Measurements from ENCODE around the gene IFNLR1.

Gene IFNLR1

DNA sequence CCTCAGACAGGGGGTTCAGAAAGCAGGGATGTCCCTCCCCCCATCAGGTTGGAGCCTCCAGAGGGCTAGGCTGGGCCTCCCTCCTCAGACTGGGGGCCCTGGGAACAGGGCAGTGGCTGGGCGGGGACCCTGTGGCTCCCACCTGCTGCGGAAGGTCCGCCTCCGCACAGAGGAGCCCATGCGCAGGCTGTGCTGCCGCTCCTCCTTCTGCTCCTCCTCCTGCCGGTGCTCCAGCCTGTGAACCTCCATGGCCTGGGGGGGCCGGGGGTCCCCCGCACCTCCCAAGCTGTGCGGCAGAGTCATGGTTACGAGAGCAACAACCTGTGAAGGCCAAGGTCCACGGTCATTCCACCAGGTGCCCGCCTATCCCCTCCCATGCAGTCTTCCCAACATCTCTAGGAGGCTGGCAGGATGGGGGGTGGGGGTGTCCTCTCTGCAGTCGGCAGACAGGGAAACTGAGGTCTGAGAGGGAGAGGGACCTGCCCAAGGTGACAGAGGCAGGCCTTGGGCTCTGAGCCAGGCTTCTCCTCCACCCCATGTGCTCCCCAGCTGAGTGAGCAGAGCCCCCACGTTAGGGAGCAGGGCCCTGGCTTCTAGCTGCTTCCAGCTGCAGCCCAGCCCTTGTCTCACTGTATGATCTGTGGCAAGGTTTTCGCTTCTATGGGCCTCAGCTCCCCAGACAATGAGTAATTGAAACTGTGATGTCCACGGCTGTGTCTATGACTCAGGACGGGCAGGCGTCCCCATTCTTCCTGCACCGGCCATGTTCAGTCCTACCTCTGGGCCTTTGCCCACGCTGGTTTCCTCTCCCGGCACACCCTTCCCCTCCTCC, 78.5 kb downstream of the IFNLR1 start:
- Histone ChIP-seq H3K27me3 (replicated peaks; ENCODE audit: control insufficient read depth, insufficient read depth, low read length, poor library complexity, severe bottlenecking) (no peaks in the 10 kb centered on the region), H3K9me3 (ENCODE audit: control insufficient read depth, low read length) (no peaks in the 10 kb centered on the region), H3K4me1 (ENCODE audit: control insufficient read depth, insufficient read depth, low read length, poor library complexity, severe bottlenecking) (peaks cover 6% of the 10 kb centered on the region), H3K4me3 (ENCODE audit: insufficient read depth, low read depth, low read length, poor library complexity, severe bottlenecking) (no peak overlapping the region), H3K27ac (ENCODE audit: insufficient read depth, low read length, poor library complexity, severe bottlenecking) (no peak overlapping the region), H3K36me3 (ENCODE audit: control insufficient read depth, insufficient read depth, low read length) (no peaks in the 10 kb centered on the region)
- DNase-seq, result no peak

DNA sequence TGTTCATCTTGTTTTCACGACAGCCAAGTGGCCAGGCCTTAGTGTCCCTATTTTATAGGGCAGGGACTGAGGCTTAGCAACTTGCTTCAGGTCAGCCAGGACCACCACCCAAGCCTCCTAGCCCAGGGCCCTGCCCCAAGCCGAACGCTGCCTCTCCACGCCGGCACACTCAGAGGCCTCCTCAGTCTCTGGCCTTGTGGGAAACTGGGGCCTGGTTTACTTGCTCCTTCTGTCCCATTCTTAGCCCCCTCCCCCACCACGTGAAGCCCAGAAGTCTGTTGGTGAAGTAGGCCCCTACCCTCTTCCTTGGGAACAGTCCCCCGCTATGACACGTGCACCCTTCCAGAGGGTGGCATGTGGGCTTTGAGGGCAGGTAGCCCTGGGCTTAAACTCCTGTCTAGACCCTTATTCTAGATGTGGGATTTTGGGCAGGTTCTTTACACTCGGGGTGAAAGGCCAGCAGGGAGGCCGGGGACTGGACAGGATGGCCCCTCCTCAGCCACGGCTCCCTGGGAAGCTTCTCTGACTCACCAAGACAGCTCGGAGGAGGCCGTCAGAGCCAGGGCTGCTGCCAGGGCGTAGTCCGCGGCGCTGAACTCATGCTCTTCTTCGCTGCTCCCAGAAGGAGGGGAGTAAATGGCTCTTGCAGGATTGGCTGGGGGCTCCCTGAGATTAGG, 79.5 kb downstream of the IFNLR1 start:
- Histone ChIP-seq H3K4me1 (ENCODE audit: control insufficient read depth, insufficient read depth, low read length, poor library complexity, severe bottlenecking) (peaks cover 4% of the 10 kb centered on the region), H3K9me3 (ENCODE audit: control insufficient read depth, low read length) (no peaks in the 10 kb centered on the region), H3K27ac (ENCODE audit: insufficient read depth, low read length, poor library complexity, severe bottlenecking) (no peak overlapping the region), H3K36me3 (ENCODE audit: control insufficient read depth, insufficient read depth, low read length) (no peaks in the 10 kb centered on the region), H3K4me3 (ENCODE audit: insufficient read depth, low read depth, low read length, poor library complexity, severe bottlenecking) (no peak overlapping the region), H3K27me3 (replicated peaks; ENCODE audit: control insufficient read depth, insufficient read depth, low read length, poor library complexity, severe bottlenecking) (no peaks in the 10 kb centered on the region)
- DNase-seq, result no peak

DNA sequence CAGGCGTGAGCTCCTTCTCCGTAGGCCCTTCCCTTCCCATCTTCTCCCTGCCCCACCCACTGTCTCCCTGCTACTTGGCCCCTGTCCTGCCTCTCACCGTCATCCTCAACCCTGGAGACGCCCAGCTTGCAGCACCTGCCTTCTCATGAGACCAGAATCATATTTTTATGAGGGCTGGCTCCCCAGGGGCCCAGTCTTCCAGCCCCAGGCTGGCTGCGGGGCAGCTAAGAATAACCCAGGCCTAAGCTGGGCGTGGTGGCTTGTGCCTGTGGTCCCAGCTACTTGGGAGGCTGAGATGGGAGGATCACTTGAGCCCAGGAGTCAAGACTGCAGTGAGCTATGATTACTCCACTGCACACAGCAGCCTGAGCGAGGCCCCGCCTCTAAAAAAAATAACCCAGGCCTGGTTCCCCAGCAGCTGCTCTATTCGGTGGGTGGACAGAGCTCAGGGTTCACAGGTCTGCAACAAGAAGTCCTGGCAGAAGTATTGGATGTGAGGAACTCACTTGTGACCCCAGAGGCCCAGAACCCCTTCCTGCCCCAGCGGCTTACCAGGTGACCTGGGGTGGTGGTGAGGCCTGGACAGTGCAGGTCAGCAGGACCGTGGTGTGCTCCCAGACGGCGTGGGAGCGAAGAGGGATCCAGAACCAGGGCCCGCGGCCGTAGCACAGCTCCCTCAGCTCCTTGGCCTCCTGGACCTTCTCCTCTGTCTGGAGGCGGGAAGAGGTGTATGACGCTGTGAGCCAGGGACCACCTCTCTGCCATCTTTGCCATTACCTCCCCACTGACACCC, 81.5 kb downstream of the IFNLR1 start:
- Histone ChIP-seq H3K4me3 (ENCODE audit: insufficient read depth, low read depth, low read length, poor library complexity, severe bottlenecking) (no peak overlapping the region), H3K9me3 (ENCODE audit: control insufficient read depth, low read length) (no peaks in the 10 kb centered on the region), H3K27me3 (replicated peaks; ENCODE audit: control insufficient read depth, insufficient read depth, low read length, poor library complexity, severe bottlenecking) (no peaks in the 10 kb centered on the region), H3K4me1 (ENCODE audit: control insufficient read depth, insufficient read depth, low read length, poor library complexity, severe bottlenecking) (no peaks in the 10 kb centered on the region), H3K36me3 (ENCODE audit: control insufficient read depth, insufficient read depth, low read length) (no peaks in the 10 kb centered on the region), H3K27ac (ENCODE audit: insufficient read depth, low read length, poor library complexity, severe bottlenecking) (no peak overlapping the region)
- no peak for DNase-seq

DNA sequence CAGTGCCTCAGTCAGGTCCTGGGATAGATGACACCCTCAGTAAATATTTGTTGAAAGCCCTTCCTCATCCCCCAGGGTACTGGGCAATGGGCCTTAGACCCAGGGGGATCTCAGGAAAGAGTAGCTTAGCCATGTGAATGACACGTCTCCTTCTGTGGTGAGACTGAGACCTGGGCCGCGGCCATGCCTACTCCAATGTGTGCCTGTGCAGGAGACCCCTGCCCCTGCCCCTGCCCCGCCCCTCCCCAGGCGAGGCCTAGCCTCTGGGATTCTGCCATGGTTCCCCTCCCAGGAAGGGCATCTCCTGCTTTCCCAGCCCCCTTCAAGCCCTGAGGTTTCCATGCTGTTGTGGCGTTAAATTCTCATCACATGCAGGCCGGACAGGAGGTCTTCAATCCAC, 82.2 kb downstream of the IFNLR1 start:
- no peak overlapping the region for H3K27ac ChIP-seq (ENCODE audit: insufficient read depth, low read length, poor library complexity, severe bottlenecking)
- H3K36me3 ChIP-seq (ENCODE audit: control insufficient read depth, insufficient read depth, low read length), result no peaks in the 10 kb centered on the region
- no peaks in the 10 kb centered on the region for H3K9me3 ChIP-seq (ENCODE audit: control insufficient read depth, low read length)
- no peak for DNase-seq
- H3K4me1 ChIP-seq (ENCODE audit: control insufficient read depth, insufficient read depth, low read length, poor library complexity, severe bottlenecking), result no peaks in the 10 kb centered on the region
- H3K4me3 ChIP-seq (ENCODE audit: insufficient read depth, low read depth, low read length, poor library complexity, severe bottlenecking), result no peak overlapping the region
- H3K27me3 ChIP-seq (replicated peaks; ENCODE audit: control insufficient read depth, insufficient read depth, low read length, poor library complexity, severe bottlenecking), result no peaks in the 10 kb centered on the region
